ENCODE measurements around the gene SPTBN5.

DNA sequence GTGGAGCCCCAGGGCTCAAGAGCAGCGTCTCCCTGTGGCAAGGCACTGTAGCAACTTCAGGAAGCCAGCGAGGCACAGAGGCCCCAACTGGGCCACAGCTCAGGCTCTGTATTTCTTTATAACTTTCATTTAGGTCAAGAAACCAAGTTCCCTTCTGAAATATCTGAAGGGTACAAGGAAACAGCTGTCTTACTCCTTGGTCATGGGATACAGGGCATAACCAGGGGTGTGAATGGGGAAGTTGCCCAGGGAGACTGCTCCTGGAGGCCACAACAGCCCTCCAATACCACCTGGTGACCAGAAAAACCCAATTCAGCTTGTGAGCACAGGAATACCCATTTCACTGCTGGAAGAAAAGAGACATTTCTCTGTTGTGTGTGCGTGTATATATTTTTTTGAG lies 13.3 kb upstream of the SPTBN5 start:
- TF ChIP-seq CTCF (conservative IDR thresholded peaks at IDR 0.05; ENCODE audit: low read depth, low read length) = no peak
- no peak for TF ChIP-seq EZH2 (IDR thresholded peaks at IDR 0.05; ENCODE audit: low read length, unreplicated experiment)

Data from PC-3 (cell line).